Large intestine (tissue), 3 donors: ENCODE results near the gene ABCB8. TPM values are rescaled to one million over a fixed set of nuclear protein-coding genes. Genes with fewer than 3 reads are reported as not detected.

Source experiments
- DNase-seq, 2 donors: peaks; one replicate each; pipeline versions ENCODE4 v3.0.0 to v3.0.0-alpha.2; 2013
- H3K27ac ChIP-seq: one replicate; pipeline ENCODE4 v1.5.1; 2013; ENCODE audit warnings: low read length
- H3K27me3 ChIP-seq: 2 replicates; pipeline ENCODE4 v1.6.1; 2013; ENCODE audit warnings: low read length; ENCODE audit not compliant: control insufficient read depth, insufficient read depth
- H3K36me3 ChIP-seq: 2 replicates; pipeline ENCODE4 v1.6.1; 2013; ENCODE audit warnings: low read length; ENCODE audit not compliant: control insufficient read depth, insufficient read depth
- H3K4me1 ChIP-seq: one replicate; pipeline ENCODE4 v1.6.1; 2013; ENCODE audit warnings: low read length; ENCODE audit not compliant: control insufficient read depth, insufficient read depth
- H3K4me3 ChIP-seq: one replicate; pipeline ENCODE4 v1.5.1; 2013; ENCODE audit warnings: low read length
- H3K9me3 ChIP-seq: one replicate; pipeline ENCODE4 v1.6.1; 2013; ENCODE audit warnings: mild to moderate bottlenecking, low read depth, low read length, moderate library complexity; ENCODE audit not compliant: control insufficient read depth
- WGBS: methylation state at CpG from one replicate; pipeline ENCODE4 v1.1.5; 2013; ENCODE audit warnings: low lambda C conversion rate; ENCODE audit not compliant: insufficient coverage; 5-methylcytosine and 5-hydroxymethylcytosine counted together
- polyA plus RNA-seq: library from polyadenylated mRNA; unstranded; fragments of 120-200 nt; gene quantifications from one replicate; pipeline ENCODE4 v1.2.1, GENCODE V29; 2013

ABCB8 gene
- polyA plus RNA-seq, 1 donor: 24.2 TPM

DNA sequence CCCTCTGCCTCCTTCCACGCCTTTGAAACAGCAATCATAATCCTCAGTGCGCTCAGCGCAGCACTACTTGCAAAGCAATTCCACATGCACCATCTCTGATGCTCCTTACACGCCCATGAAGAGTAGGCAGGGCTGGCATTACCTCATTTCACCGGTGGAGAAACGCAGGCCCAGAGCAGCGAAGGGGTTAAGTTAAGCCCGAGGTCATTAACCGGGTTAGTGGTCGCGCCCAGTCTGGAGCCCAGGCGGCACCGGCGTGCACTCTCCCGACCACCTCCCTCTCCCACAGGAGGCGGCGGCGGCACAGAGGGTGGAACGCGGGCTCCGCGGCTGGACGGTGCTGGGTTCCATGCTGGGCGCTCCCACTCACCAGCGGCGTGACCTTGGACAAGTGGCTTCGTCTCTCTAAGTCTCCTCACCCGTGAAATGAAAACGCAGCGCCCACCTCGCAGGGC, 51.8 kb downstream of the ABCB8 start:
- H3K9me3 ChIP-seq: no peaks in the 10 kb centered on the region
- DNase-seq: peak in 1 of 2 donors; percentile 61
- H3K4me1 ChIP-seq: peaks cover 52% of the 10 kb centered on the region
- WGBS: no CpG with 5 or more reads among the region's 31 CpGs
- H3K27ac ChIP-seq: peak overlapping the region; percentile 87
- H3K27me3 ChIP-seq: no peaks in the 10 kb centered on the region
- peaks cover 24% of the 10 kb centered on the region for H3K36me3 ChIP-seq
- peak overlapping the region; percentile 98 for H3K4me3 ChIP-seq

DNA sequence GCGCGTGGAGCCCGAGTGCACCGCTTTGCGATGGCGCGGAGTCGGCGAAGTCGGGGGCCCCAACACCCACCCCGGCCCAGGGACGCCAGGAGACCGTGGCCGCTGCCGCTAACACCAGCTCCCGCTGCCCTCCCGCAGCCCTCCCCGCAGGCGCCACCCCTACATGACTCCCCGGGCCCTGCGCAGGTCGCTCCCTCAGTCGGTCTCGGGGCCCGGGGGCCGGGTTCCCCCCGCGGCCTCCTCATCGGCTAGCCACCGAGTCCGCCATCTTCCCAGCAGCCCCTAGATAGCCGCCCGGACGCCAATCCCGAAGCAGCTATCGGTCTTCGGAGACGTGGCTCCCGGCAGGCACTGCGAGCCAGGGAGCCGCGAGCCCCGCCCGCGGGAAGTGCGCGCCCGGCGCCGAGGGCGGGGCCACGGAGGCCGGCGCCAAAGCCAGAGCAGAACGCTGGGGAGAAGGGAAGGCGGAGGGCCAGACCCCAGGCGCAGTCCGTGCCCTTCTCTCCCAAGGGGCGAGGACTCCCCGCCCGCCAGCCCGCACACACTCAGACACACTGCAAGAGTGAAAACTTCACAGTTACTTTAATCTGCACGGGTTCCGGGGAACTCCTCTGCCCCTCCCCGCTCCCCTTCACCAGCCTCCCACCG, 52.4 kb downstream of the ABCB8 start, which contains the start of gene FASTK:
Gene FASTK, minus strand, starts transcription at position 288 of the 648 bp plus-strand sequence. Its CDS starts 43 bp downstream, at position 245.
- peak; percentile 93 to 96 for DNase-seq
- peaks cover 19% of the 10 kb centered on the region for H3K36me3 ChIP-seq
- H3K4me1 ChIP-seq: peaks cover 55% of the 10 kb centered on the region
- H3K27ac ChIP-seq: peak within 1 kb of the TSS; percentile 96
- peak within 1 kb of the TSS; percentile 98 for H3K4me3 ChIP-seq
- H3K27me3 ChIP-seq: no peaks in the 10 kb centered on the region
- WGBS: no CpG with 5 or more reads among the region's 66 CpGs
- H3K9me3 ChIP-seq: no peaks in the 10 kb centered on the region

DNA sequence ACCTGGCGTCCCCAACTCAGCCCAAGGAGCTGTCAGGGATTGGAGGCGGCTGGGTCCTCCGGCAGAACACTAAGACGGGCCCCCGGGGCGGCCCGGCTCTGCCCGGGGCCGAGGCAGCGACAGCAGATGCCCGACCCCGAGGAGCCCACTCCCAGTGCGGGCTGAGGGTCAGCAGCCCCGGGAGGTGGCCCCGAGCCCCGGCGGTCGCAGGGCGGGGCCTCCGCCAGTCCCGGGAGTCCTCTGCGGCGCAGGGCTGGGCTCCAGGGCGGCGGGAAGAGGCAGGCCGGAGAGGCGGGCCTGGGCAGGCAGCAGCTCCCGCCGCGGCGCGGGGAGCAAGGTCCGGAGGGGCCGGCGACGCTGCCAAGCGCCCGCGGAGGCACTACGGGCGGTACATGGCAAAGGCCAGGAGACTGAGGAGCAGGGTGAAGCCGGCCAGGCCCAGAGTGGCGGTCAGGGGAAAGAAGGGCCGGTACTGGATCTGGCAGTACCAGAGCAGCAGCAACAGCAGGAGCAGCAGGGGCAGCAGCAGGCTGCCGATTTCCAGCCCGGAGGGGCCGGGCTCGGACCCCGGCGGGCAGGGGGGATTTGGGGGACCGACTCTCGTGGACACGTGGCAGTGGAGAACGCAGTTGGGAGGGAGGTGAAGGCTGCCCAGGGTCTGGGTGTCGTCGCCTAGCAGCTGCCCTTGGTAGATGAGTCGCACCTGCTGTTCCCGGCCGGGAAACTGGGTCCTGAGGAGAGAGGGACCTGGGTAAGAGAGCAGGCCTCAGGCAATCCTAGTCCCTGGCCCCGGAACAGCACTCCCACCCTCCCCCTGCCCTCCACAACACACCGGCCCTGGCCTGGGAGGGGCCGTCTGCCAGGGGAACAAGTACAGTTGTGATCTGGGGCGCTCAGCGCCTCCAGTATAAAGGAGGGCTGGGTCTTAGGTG, 53.2 kb downstream of the ABCB8 start:
- Histone ChIP-seq H3K36me3 (peaks cover 11% of the 10 kb centered on the region), H3K4me1 (peaks cover 56% of the 10 kb centered on the region)
- WGBS: no CpG with 5 or more reads among the region's 64 CpGs

DNA sequence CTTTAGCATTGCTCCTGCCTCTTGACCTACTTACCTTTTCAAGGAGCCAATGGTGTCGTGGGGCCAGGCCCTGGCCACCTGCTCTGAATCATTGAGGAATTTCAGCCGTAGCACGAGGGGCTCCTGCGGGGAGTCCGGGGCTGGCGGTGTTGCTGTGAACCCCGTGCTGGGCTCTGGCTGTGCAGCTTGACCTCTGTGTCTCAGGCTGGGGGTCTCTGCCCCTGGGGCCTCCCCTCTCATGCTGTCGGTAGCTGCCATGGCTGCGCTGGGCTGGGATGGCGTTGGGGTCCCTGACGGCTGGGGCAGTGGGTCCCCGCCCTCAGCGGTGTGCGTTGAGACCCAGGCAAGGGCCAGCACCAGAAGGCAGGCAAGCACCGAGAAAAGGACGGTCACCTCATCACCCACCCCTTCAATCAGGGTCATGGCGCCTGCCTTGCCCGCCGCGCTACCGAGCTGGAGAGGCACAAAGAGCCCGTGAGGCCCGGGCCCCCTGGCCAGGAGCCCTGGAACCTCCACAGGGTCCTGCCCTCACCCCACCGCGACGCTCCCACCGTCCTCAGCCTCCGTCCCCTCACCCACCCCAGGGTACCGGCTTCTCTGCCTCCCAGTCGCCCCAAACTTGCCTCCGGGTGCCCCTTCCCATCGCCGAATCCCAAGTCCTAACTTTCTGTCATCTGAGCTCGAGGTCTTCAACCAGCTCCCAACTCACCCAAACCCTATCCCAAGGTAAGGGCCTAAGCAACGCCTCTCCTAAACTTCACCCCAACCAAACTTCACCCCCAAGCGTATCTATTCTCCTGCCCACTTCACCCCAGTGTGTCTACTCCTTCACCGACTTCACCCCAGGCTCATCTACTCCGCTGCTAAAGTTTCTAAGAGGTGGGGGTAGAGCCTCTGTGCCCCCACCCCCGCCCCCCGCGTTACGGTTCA, 54.2 kb downstream of the ABCB8 start:
- Histone ChIP-seq H3K4me3 (peak overlapping the region; percentile 59), H3K27ac (peak overlapping the region; percentile 96), H3K36me3 (peaks cover 2% of the 10 kb centered on the region), H3K4me1 (peaks cover 46% of the 10 kb centered on the region), H3K9me3 (no peaks in the 10 kb centered on the region), H3K27me3 (no peaks in the 10 kb centered on the region)
- DNase-seq: no peak
- WGBS: no CpG with 5 or more reads among the region's 42 CpGs

More for the DNA sequence above, 53.2 kb downstream of the ABCB8 start:
- DNase-seq: peak in 1 of 2 donors; percentile 83
- H3K9me3 ChIP-seq: no peaks in the 10 kb centered on the region
- H3K4me3 ChIP-seq: peak overlapping the region; percentile 98
- peak overlapping the region; percentile 96 for H3K27ac ChIP-seq
- no peaks in the 10 kb centered on the region for H3K27me3 ChIP-seq

DNA sequence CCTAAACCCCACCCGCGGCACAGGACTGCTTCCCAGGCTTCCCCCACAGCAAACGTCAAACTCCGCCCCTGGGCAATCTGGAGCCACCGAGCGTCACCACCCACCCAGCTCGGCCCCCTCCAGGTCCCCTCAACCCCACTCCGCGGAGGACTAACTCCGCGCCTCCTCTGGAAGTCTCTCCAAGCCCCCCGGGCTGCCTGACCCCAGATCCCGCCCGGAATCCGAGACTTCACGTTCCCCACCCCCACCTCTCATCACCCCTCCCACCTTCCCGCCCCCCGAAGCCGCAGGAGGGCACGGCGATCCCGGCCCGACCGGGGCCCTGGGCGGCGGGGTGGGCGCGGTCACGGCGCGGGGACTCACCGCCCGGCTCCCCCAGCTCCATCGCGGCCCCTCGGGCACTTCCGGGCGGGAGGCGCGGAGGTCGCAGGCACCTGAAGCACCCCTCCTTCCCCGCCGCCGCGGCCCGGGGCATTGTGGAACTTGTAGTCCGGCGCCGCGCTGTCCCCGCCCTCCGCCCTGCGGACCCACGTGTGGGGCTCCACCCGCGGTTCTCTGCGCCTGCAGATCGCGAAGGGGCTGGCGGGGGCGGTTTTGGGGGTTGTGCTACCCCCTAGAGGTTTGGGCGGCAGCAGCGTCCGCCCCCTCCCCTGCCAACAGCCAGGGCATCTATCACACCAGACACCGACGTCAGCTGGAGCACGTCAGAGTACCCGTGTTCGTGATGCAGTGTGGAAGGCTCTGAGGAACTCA, 55.0 kb downstream of the ABCB8 start, which contains the start of gene TMUB1:
Gene TMUB1, minus strand, starts transcription at position 423 of the 753 bp plus-strand sequence. CDS start 930 bp downstream, outside the sequence.
- Histone ChIP-seq H3K36me3 (no peaks in the 10 kb centered on the region), H3K4me1 (peaks cover 47% of the 10 kb centered on the region)

DNA sequence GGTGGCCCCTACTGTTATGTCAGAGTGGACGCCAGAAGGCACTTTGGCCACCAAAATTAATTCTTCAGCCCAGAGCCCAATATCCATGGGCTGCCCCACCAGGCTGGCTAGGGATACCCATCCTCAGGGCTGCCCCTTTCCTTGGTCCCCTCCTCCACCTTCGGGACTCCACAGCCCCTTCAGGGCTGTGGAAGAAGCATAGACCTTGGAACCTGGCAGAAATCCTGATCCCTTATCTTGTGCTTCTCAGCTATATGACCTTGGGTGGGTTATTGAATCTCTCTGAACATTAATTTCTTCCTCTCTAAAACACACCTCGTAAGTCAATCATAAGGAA, 55.5 kb downstream of the ABCB8 start:
- 20% methylated on average over 1 of the region's 3 CpGs for WGBS
- no peaks in the 10 kb centered on the region for H3K36me3 ChIP-seq
- H3K4me3 ChIP-seq: peak overlapping the region; percentile 59
- DNase-seq: no peak
- H3K9me3 ChIP-seq: no peaks in the 10 kb centered on the region
- no peaks in the 10 kb centered on the region for H3K27me3 ChIP-seq
- peak overlapping the region; percentile 41 for H3K27ac ChIP-seq
- H3K4me1 ChIP-seq: peaks cover 44% of the 10 kb centered on the region

More for the DNA sequence above, 55.0 kb downstream of the ABCB8 start, which contains the start of gene TMUB1:
- Histone ChIP-seq H3K27me3 (no peaks in the 10 kb centered on the region), H3K4me3 (peak within 1 kb of the TSS; percentile 59), H3K9me3 (no peaks in the 10 kb centered on the region), H3K27ac (peak within 1 kb of the TSS; percentile 96)
- DNase-seq: peak in 1 of 2 donors; percentile 83
- no CpG with 5 or more reads among the region's 69 CpGs for WGBS

DNA sequence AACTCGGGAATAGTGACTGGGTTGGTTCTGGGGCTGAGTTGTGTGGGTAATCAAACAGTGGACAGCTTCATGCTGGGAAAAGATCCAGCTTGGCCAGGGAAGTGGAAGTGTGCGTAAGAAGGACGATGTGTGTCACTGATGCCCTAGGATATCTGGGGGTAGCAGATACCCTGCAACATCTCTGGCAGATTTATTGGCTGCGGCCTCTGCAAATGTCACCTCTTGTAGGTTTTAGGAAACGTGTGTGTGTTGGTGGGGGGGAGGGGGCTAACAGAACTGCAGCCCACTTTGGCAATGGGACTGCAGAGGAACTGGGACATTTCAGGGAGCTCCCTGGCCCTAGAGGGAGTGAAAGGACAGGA, 57.1 kb downstream of the ABCB8 start:
- WGBS: no CpG with 5 or more reads among the region's 5 CpGs
- no peaks in the 10 kb centered on the region for H3K27me3 ChIP-seq
- H3K4me1 ChIP-seq: peaks cover 42% of the 10 kb centered on the region

DNA sequence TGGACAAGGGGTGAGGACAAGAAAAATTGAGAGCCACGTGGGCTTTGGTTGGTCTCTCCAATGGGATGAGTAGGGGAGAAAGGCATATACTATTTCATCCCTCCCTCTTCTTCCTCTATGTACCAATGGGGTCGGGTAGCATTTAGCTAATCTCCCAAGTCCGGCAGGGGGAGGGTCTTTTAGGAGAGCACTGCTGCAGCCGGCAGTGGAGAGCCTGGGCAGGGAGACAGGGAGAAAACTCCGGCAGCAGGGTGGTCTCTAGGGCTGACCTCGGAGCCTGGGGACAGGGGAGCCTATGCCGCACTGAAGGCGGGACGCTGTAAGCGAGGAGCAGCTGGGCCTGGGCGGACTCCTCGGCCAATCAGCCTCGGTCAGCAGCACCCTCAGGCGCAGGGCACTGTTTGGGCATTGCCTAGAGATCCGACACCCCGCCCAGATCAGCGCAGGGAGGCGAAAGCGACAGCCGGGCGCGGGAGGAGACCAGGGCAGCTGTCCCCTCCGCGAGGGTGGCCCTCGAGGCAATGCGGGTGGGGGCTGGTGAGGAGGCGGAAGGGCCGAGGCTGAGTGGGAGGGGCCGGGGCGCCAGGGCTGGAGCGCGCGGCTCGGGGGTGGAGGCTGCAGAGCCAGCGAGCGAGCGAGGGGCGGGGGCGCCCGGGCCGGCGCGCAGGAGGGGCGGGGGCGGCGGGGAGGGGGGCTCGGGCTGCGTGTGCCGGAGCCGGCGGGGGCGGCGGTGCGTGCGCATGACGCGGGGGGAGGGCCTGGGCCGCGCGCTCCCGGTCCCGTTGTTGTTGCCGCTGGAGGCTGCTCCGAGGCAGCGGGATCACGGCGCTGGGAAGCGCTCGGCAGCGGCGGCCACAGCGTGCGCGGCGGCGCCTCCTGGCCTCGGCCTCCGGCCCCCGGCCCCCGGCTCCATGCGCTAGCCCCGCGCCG, 57.7 kb downstream of the ABCB8 start, which contains the start of gene AGAP3:
Gene AGAP3, plus strand, starts transcription at position 785 of the 930 bp plus-strand sequence. CDS start 267 bp downstream, outside the sequence.
- DNase-seq: peak; percentile 67 to 85
- Histone ChIP-seq H3K4me1 (peaks cover 42% of the 10 kb centered on the region), H3K4me3 (peak within 1 kb of the TSS; percentile 72), H3K27ac (peak within 1 kb of the TSS; percentile 77), H3K9me3 (no peaks in the 10 kb centered on the region), H3K36me3 (no peaks in the 10 kb centered on the region), H3K27me3 (no peaks in the 10 kb centered on the region)
- no CpG with 5 or more reads among the region's 84 CpGs for WGBS

More for the DNA sequence above, 57.1 kb downstream of the ABCB8 start:
- DNase-seq: no peak
- no peaks in the 10 kb centered on the region for H3K36me3 ChIP-seq
- H3K27ac ChIP-seq: peak overlapping the region; percentile 77
- peak overlapping the region; percentile 64 for H3K4me3 ChIP-seq
- no peaks in the 10 kb centered on the region for H3K9me3 ChIP-seq
